Colon (tissue), 2 donors: ENCODE measurements around the gene LCNL1.

Experiments
- FAIRE-seq: peaks from 2 replicates; lab custom pipeline; 2012; peaks lifted over from hg19 to GRCh38; lab: Jason Lieb, UNC
- donor health status: control.
- donor health status: control.

The LCNL1 gene

DNA sequence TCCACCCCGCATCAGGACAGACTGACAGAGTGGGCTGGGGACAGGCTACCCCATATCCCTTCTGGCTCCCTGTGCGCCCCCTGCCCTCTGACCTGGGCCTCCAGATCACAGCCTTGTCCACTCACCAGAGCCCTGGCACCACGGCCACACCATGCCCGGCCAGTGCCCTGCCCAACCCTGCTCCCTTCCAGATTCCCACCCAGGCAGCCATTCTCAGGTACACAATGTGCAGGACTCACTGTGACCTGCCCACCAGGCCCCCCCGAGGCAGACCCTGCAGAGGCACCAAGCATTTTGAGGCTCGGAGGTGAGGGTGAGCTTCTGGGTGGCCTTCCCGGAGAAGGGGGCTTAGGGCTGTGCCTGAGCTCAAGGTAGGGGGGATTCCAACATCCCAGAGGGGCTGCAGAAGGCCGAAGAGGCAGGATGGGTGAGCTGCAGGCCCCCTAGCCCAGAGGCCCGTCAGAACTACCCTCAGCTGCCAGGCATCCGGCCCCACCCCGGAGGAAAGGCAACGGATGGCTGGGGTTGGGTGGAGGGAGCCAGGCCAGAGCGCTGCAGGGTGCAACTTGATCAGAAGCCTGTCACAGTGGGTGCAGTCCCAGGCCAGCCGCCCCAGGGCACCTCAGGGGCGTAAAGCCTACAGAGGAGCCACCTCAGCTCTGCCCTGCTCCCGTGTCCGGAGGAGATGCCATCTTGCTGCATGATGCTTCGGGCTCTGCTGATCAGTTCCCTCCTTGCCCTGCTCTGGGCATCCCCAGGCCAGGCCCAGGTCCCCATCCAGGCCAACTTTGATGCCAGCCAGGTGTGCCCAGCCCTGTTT is at the start of gene LCNL1:
Gene LCNL1 (plus strand): TSS at position 762 of the 820 bp plus-strand sequence. CDS start 594 bp downstream, outside the sequence.
- FAIRE-seq: no peak

DNA sequence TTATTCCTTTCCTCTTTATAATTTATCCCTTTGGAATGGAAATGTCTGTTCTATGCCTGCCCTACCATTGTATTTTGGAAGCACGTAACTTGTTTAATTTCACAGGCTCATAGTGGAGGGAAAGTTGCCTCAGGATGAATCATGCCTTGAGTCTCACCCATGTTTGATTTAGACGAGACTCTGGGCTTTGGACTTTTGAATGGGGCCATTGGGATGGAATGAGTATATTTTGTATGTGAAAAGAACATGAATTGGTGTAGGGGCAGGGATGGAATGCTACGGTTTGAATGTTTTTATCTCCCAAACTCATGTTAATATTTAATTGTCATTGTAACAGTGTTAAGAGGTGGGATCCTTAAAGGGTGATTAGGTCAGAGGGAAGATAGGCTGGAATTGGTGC is 48.5 kb upstream of the LCNL1 start:
- FAIRE-seq: no peak

DNA sequence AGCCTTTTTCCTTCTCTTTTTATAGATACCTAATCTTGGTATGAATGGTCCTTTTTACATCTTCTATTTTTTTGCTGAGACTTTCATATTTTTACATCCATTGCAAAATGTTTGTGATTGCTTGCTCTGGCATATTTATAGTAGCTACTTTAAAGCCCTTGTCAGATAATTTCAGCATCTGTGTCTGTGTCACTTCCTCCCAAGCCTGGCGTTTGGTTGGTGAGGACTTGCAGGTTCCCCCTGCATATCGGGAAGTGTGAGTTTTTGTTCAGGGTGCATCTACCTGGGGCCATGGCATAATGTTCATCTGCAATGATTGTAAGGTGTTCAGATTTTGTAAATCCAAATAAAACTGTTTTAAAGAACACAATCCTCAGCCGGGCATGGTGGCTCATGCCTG is 47.1 kb upstream of the LCNL1 start:
- no peak for FAIRE-seq

DNA sequence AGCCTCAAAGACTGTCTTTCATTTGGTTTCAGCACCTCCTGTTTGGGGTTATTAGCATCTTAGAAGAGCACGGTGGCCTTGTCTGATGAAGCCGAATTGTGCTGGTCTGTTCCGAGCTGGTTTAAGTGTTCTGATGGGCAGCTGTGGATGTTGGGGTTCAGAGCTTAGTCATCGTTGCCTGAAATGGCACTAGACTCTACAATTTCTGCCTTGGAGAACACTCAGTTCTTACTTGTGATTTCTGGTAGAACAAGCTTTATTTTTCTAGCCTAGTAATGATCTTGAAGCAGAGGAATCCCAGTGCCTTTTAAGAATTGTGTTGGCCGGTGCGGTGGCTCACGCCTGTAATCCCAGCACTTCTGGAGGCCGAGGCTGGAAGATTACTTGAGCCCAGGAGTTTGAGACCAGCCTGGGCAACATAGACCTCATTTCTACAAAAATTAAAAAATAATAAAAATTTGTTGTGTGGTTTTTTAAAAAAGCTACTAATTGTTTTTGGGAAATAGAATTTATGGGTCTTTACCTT is 46.1 kb upstream of the LCNL1 start:
- no peak for FAIRE-seq

DNA sequence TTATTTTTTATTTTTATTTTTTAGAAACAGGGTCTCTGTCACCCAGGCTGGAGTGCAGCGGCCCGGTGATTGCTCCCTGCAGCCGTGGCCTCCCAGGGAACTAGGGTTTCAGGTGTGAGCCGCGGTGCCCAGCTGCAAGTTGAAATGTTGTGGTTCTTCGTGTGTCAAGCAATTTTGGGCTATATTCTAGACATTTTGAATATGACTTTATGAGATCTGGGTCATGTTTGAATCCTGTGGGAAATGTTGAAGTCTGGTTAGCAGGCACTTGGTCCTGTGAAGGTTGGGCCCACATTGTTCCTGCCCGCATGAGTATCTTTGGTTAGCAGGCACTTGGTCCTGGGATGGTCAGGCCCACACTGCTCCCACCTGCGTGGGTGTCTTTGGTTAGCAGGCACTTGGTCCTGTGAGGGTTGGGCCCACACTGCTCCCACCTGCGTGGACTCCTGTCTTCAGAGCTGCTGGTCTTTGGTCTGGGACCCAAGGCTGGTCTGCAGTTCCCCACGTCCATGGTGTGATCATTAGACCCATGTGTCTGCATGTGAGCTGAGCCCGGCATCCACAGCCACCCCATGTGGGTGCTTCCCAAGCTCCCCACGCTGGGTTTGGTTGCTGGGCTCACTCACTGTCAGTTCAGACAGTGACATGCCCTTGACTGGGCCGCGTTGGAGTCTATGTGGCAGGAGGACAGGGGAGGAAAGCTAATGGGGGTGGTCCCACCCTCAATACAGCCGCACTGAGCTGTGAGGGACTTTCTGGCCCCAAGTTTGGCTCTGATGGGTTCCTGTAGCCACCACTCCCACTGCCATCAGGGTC is 45.4 kb upstream of the LCNL1 start:
- no peak for FAIRE-seq

DNA sequence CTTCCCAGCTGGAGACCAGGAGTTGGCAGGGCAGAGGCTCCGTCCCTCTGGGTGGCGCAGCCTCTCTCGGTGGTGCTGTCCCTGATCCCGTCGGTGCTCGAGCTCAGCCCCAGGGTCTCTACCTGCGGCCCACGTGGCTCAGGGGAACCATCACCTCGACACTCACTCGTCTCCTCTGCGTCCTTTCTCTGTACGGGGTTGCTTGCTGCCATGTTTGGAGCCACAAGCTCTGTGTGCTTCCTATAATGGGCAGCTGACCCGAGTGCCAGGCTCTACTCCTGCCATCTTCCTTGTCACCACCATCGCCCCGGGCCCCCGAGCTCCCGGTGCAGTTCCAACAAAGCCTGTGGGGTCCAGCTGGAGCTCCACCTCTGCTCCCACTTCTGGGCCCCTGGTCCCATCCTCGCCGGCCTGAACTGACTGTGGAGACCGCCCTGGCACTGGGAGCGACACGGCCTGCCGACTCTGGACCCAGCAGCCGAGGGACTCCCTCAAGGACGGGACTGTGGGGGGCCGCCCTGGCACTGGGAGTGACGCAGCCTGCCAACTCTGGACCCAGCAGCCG is 43.3 kb upstream of the LCNL1 start:
- no peak for FAIRE-seq

DNA sequence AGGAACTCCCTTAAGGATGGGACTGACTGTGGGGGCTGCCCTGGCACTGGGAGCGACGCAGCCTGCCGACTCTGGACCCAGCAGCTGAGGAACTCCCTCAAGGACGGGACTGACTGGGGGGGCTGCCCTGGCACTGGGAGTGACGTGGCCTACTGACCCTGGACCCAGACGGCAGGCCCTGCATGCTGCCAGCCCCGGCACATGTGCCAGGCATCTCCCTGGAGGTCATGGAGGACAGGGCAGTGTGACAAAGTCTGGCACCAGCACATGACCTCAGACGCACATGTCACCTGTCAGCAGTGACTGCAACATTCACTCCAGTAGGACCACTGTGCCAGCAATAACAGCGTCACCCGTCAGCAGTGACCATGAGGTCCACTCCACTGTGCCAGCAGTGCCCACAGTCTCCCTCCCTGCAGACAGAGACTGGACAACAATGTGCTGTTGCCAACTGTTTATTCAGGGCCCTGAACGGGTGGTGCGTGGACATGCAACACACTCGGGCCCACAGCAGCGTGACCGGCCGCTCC is 42.7 kb upstream of the LCNL1 start:
- FAIRE-seq: no peak

DNA sequence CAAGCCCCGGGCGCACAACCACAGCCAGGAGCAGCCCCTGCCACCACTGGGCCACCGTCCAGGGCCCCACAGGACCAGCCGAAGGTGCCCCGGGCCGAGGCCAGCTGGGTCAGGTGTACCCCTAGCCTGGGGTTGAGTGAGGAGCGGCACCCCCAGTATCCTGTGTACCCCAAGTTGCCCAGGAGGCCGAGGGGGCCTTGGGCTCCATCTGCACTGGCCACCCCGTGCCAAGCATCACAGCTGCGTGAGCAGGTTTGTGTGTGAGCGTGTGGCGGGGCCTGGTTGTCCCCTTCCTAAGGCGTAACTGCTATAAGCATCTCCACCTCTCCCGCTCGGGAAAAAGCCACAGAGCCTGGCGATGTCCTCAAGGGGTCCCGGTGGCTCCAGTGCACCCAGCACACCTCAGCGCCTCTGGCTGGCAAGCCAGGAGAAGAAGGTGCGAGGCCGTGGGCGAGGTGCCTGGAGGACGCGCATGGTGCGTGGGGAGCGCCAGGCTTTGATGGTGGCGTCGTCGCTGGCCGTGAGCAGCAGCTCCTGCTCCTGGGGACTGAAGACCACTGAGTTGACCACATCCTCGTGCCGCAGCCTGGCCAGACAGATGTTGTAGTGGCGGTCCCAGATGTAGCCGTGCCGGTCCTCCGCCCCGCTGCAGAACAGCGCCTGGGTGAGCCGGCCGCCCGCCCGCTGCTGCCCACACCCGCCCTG is 42.1 kb upstream of the LCNL1 start:
- no peak for FAIRE-seq

DNA sequence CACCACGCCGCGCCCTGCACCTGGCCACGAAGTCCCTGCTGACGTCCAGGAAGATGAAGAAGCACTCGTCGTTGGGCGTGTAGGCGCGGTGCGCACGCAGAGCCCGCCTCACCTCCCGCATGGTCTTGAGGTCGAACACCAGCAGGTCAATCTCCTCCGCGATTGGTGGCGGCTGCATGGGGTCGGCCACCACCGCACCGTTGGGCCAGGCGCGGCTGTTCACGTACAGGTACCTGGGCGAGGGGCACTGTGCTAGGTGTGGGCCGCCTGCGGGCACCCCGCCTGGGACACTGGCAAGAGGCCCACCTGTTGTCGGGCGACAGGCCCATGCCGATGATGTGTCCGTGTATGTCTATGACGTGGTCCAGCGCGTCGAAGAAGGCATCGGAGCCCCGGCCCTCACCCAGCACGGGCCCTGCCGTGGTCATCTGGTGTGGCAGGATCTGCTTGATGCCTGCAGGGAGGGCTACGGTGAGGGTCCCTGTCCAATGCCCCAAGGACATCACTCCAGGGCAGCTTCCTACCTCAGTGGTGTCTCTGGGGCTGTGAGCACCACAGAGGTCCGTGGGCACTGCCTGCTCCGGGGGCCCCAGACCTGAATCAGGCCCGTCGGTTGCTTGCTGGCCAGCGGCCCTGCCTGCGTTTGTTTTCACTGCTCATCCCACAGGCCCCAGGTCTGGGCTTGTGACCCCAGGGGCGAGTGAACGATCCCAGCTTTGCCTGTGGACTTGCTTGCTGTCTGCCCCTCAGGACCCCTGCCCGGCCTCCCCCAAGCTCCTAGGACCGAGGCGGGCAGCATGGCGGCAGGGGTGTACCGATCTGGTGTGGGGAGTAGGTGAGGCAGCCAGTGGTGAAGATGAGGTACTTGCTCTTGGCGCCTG is 41.3 kb upstream of the LCNL1 start:
- FAIRE-seq: no peak

DNA sequence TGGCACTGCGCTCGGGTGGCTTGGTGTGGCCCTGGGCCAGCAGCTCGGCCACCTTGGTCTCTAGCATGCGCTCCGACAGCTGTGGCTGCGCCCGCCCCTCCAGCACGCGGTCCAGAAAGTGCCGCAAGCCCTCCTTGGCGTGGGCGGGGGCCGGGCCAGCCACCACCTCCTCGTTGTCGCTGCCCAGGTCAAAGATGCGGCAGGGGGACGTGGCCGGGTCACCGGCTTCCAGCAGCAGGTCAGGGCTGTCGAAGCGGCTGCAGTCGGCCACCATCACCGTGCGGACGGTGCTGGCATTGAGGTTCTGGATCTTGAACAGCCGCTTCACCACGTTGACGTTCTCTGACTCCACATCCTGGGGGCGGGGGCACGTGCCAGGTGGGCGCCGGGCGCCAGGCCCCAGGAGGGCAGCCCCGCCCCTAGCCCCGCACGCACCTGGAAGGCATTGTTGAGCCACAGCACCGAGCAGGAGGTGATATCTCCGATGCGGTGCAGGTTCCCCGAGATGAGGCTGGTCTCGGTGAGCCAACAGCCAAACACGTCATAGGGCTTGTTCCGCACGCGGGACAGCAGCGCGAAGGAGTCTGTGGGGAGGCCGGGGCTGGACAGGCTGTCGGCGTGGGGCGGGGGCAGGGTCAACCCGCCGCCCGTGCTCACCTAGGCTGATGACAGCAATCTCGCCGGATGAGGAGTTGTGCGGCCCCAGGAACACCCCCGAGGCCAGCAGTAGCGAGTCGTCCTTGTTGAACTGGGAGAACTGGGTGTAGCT is 40.5 kb upstream of the LCNL1 start:
- FAIRE-seq: no peak

DNA sequence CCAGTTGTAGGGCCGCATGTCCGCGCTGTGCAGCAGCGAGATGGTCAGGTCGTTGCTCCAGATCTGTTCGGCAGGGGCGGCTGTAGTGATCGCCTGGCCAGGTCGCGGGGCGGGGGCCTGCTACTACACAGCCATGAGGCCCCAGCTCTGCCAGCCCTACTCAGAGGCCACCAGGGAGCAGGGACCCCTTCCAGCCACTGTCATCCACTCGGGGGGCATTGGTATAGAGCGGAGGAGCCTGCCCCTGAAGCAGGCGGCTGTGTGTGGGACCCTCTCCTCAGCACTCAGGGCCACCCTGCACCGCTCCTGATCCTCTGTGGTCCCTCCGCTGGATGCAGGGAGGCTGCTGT is 39.9 kb upstream of the LCNL1 start:
- FAIRE-seq: no peak

DNA sequence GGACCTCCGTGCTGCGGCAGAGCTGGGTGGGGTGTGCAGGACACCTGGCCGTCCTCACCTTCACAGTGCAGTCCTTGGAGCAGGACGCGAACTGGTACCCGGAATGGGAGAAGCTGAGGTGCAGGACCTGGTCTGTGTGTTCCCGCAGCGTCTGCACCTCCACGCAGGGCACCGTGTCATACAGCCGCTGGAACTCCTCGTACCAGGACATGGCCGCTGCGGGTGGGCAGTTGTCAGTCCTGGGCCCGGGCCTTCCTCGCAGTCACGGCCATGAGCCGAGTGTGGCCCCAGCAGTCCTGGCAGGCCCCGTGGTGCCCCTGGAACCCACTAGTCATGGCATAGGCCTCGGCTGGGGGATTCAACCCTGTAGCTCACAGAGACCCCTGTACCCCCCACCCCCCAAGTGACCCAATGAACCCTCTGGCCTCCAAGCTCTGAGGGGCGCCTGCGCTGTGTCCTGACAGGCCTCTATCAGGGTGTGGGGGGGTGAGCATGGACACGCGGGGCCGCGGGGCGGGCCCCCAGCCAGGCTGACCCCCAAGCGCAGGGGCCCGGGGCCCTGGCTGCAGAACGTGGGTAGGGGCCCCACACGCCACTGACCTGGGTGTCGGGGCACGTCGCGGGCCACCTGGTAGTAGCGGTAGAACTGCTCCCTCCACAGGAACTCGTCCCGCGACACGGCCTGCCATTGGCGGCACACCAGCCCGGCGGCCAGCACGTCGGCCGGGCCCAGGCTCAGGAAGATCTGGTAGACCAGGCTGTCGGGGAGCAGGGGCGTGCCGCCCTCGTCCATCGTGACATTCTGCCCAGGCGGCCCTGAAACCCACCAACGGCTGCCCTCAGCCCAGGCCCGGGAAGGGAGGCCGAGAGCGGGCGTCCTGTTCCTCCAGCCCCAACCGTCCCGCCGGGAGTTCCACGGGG is 39.2 kb upstream of the LCNL1 start:
- FAIRE-seq: no peak

DNA sequence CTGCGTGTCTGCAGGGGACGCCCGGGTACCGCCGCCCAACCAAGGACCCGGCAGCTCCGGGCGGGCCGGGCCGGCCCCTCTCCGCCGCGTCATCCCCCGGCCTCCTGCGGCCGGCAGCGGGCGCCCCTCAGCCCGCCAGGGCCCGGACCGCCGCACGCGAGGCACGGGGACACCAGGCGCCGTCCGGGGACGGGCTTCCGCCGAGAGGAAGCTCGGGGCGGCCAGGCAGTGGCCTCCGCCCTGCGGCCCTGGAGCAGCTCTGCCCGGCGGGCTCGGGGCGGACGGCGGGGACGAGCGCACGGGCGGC is 38.6 kb upstream of the LCNL1 start:
- FAIRE-seq: no peak

DNA sequence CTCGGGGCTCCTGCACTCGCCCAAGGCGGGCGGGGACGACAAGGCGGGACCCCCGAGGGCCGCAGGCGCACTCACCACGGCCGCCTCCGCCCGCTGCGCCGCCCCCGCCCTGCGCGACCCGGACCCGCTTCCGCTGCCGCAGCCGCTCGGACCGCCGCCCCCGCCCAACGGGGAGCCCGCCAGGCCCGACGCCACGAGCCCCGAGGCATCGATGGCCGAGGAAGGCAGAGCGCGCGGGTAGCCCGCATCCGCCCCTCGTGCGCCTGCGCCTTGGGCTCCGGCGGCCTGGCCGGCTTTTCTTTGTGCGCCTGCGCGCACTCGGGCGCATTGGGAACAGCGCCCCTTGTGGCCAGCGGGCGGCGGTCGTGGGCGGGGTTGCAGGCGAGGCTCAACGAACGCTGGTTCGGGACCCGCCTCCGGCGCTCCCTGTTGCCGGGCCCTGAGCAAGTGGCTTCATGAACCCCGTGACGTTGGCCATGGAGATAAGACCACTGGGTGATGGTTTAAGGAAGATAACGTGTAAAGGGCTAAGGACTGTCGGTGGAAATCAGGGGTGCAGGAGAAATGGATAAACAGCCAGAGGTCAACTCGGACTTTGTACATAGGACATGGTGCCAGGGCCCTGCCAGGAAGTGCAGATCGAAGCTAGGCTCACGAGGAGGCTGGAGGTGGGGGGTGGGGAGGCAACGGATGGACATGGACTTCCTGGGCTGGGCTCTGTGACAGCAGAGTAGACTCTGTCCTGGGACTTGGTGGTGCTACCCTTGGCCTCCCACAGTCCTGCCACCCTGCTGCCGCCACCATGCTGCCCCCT is 38.1 kb upstream of the LCNL1 start, which contains the start of the genes C8G and FBXW5:
Gene C8G (plus strand): TSS at position 725 of the 814 bp plus-strand sequence. CDS start 78 bp downstream, at position 803.
Gene FBXW5 (minus strand): TSS at position 220 of the 814 bp plus-strand sequence. CDS start 655 bp downstream, outside the sequence.
- FAIRE-seq: no peak

DNA sequence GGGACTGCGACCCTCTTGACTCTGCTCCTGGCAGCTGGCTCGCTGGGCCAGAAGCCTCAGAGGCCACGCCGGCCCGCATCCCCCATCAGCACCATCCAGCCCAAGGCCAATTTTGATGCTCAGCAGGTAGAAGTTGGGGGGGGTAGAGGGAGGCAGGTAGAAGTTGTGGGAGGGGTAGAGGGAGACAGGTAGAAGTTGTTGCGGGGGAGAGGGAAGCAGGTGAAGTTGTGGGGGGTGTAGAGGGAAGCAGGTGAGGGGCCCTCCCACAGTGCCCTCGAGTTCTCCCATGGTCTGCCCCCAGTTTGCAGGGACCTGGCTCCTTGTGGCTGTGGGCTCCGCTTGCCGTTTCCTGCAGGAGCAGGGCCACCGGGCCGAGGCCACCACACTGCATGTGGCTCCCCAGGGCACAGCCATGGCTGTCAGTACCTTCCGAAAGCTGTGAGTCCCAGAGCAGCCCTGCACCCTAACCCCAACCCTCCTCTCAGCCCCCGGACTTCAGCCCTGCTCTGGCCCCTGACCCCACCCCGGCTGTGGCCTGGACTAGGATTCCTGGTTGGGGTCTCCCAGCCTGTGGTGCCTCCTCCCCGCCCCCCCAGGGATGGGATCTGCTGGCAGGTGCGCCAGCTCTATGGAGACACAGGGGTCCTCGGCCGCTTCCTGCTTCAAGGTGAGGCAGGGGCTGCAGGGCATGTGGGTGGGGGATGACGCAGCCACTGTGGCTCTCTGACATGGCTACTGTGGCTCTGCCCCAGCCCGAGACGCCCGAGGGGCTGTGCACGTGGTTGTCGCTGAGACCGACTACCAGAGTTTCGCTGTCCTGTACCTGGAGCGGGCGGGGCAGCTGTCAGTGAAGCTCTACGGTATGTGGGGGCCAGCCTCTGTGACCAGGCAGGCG is 37.2 kb upstream of the LCNL1 start:
- no peak for FAIRE-seq

DNA sequence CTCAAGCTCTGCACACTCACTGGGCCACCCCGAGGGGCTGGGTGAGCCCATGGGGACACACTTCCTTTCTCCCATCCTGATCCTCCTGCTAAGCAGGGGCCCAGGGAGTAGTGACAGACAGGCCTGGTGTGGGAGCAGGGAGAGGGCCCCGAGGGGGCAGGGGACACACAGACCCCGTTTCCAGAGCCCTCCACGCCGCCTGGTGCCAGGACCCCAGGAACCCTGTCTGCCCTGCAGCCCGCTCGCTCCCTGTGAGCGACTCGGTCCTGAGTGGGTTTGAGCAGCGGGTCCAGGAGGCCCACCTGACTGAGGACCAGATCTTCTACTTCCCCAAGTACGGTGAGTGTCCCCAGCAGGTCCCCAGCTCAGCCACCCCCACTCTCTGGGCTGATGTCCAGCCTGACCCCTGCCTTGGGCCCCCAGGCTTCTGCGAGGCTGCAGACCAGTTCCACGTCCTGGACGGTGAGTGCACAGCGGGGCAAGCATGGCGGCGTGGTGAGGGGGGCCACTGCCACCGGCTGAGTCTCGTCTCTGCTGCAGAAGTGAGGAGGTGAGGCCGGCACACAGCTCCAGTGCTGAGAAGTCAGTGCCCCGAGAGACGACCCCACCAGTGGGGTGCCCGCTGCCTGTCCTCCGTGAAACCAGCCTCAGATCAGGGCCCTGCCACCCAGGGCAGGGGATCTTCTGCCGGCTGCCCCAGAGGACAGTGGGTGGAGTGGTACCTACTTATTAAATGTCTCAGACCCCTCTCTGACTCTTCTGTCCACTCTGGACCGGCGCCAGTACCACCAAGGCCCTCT is 36.4 kb upstream of the LCNL1 start:
- FAIRE-seq: no peak
